ENCODE measurements around the gene NPIPB6. TPM values are rescaled to one million over a fixed set of nuclear protein-coding genes. Genes with fewer than 3 reads are reported as not detected.
A peak's percentile ranks its signal among the peaks of the same experiment; 100 is the strongest.

The NPIPB6 gene
- total and polyA plus RNA-seq, 8 donors = 0.76 to 4.7 (median 2.2) TPM

DNA sequence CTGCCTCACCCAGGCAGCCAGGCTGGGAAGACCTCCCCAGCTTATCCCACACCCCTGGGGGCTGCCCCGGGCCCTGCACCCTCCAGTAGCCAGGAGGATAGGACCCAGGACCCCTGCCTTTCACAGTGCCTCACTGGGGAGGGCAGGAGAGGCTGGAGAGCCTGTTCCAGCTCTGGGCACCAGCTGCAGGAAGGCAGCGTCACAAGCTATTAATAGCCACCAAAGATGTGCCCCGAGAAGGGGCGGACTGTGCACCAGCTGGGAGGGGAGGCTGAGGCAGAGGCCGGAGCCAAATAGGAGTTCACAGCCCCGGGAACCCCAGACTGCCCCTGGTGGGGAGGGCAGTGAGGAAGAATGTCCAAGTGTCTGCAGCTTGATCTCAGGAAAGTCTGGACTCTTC, 62.2 kb downstream of the NPIPB6 start:
- DNase-seq (no peak), ATAC-seq (no peak)
- H3K36me3 ChIP-seq = no peaks in the 10 kb centered on the region
- H3K4me1 ChIP-seq = no peaks in the 10 kb centered on the region
- no peaks in the 10 kb centered on the region for H3K9me3 ChIP-seq
- H3K4me3 ChIP-seq = no peak overlapping the region
- no peak overlapping the region for H3K27ac ChIP-seq
- H3K27me3 ChIP-seq = no peaks in the 10 kb centered on the region
- TF ChIP-seq, protein P1, sequence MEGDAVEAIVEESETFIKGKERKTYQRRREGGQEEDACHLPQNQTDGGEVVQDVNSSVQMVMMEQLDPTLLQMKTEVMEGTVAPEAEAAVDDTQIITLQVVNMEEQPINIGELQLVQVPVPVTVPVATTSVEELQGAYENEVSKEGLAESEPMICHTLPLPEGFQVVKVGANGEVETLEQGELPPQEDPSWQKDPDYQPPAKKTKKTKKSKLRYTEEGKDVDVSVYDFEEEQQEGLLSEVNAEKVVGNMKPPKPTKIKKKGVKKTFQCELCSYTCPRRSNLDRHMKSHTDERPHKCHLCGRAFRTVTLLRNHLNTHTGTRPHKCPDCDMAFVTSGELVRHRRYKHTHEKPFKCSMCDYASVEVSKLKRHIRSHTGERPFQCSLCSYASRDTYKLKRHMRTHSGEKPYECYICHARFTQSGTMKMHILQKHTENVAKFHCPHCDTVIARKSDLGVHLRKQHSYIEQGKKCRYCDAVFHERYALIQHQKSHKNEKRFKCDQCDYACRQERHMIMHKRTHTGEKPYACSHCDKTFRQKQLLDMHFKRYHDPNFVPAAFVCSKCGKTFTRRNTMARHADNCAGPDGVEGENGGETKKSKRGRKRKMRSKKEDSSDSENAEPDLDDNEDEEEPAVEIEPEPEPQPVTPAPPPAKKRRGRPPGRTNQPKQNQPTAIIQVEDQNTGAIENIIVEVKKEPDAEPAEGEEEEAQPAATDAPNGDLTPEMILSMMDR (IDR thresholded peaks at IDR 0.05) = no peak
- intact Hi-C loops (cut with DNase I) = no loop called here

DNA sequence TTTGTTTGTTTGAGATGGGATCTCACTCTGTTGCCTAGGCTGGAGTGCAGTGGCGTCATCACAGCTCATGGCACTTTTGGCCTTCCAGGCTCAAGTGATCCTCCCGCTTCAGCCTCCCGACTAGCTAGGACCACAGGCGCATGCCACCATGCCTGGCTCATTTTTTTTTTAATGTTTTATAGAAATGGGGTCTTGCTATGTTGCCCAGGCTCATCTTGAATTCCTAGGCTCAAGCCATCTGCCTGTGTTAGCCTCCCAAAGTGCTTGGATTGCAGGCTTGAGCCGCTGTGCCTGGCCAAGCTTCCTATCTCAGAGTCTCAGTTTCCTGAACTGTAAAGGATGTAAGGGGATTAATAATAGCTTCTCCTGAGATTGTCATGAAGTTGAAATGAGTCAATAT, 63.0 kb downstream of the NPIPB6 start:
- H3K27ac ChIP-seq = no peak overlapping the region
- ATAC-seq = no peak
- H3K4me1 ChIP-seq = no peaks in the 10 kb centered on the region
- no peaks in the 10 kb centered on the region for H3K27me3 ChIP-seq
- no peaks in the 10 kb centered on the region for H3K9me3 ChIP-seq
- TF ChIP-seq, protein P1 (IDR thresholded peaks at IDR 0.05) = no peak
- DNase-seq = no peak
- intact Hi-C loops (cut with DNase I) = no loop called here
- no peaks in the 10 kb centered on the region for H3K36me3 ChIP-seq
- H3K4me3 ChIP-seq = no peak overlapping the region

DNA sequence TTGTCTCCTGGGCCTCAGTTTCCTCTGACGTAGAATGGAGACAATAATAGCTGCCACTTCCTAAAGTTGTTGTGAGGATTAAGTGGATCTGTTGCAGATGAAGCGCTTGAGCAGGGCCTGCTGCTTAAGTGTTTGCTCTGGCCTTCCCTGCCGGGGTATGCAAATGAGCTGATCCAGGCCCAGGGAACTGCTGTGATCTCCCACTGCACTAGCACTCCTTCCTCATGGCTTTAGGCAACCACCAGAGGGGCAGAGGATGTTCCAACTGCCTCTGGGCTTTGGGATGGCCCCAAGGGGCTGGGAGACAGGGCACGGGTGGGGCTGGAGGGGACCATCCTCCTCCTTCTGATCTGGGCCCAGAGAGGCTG, 64.8 kb downstream of the NPIPB6 start:
- no peaks in the 10 kb centered on the region for H3K36me3 ChIP-seq
- intact Hi-C loops (cut with DNase I) = no loop called here
- no peaks in the 10 kb centered on the region for H3K9me3 ChIP-seq
- H3K4me3 ChIP-seq = no peak overlapping the region
- ATAC-seq (peak; percentile 94), DNase-seq (peak in 2 of 4 donors; percentile 26 to 58)
- H3K27me3 ChIP-seq = peaks cover 0 to 12% of the 10 kb centered on the region in 2 donors
- H3K27ac ChIP-seq = no peak overlapping the region
- TF ChIP-seq, protein P1 (IDR thresholded peaks at IDR 0.05) = no peak
- H3K4me1 ChIP-seq = peaks cover 0 to 1% of the 10 kb centered on the region in 2 donors

DNA sequence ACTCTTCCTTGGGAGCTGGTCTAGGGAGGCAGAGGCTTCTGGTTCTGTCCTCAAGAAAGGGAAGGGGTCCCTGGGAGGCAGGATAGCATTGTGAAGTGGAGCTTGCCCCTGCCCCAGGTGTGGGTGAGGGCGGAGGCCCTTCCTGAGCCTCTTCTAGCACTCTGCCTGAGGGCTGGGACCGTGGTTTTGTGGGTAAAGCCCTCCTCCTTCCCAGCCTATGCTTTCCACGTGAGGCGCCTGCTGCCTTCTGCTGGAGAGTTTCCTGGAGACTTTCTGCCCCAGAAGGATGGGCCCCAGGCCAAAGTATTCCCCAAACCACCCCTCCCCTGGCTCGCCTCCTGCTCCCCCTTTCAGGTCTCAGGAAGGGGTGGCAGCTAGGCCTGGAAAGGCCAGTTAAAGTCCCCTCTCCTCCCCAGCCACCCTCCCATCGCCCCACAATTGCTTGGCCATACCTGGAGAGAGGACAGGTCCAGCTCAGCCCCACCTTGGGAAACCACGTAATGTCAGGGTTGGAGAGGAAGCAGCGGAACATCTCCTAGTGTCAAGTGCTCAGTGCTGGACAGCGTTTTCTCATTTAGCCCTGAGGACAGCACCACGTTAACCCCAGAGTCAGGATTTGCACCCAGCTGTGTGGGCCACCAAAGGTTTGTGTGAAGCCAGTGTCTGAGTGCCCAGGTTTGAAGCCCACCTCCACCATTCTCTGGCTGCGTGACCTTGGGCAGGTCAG, 65.4 kb downstream of the NPIPB6 start:
- peak; percentile 79 for ATAC-seq
- H3K4me3 ChIP-seq = no peak overlapping the region
- no peaks in the 10 kb centered on the region for H3K36me3 ChIP-seq
- peaks cover 3 to 7% of the 10 kb centered on the region in 2 donors for H3K4me1 ChIP-seq
- peaks cover 0 to 18% of the 10 kb centered on the region in 2 donors for H3K27me3 ChIP-seq
- peak in 2 of 4 donors; percentile 39 to 55 for DNase-seq
- no peak overlapping the region for H3K27ac ChIP-seq
- TF ChIP-seq, protein P1 (IDR thresholded peaks at IDR 0.05) = no peak
- intact Hi-C loops (cut with DNase I) = no loop called here
- no peaks in the 10 kb centered on the region for H3K9me3 ChIP-seq

DNA sequence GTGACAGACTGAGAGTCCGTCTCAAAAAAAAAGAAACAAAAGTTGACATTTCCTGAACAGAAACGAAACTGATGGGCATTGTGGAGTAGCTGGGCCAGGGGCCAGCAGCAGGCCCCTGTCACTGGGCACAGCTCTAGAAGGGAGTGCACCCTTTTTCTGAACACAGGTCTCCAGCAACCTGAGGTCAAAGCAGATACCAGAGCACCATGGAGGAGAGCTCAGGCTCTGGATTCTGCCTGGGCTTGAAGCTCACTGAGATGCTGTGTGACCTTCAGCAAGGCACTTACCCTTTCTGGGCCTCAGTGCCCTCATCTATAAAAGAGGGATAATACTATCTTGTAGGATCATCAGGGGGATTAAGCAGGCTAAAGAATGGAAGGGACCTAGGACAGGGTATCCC, 66.0 kb downstream of the NPIPB6 start:
- TF ChIP-seq, protein P1 (IDR thresholded peaks at IDR 0.05) = no peak
- Histone ChIP-seq H3K9me3 (no peaks in the 10 kb centered on the region), H3K36me3 (no peaks in the 10 kb centered on the region), H3K27ac (no peak overlapping the region), H3K27me3 (peaks cover 0 to 23% of the 10 kb centered on the region in 2 donors), H3K4me1 (peaks cover 4 to 12% of the 10 kb centered on the region in 2 donors), H3K4me3 (no peak overlapping the region)
- ATAC-seq (no peak), DNase-seq (no peak)
- intact Hi-C loops (cut with DNase I) = no loop called here
